ENCODE data around the gene STK32B. TPM values are rescaled to one million over a fixed set of nuclear protein-coding genes. Genes with fewer than 3 reads are reported as not detected.

The STK32B gene
- total and polyA plus RNA-seq, 8 donors, result 0.61 to 5.5 (median 3.1) TPM

DNA sequence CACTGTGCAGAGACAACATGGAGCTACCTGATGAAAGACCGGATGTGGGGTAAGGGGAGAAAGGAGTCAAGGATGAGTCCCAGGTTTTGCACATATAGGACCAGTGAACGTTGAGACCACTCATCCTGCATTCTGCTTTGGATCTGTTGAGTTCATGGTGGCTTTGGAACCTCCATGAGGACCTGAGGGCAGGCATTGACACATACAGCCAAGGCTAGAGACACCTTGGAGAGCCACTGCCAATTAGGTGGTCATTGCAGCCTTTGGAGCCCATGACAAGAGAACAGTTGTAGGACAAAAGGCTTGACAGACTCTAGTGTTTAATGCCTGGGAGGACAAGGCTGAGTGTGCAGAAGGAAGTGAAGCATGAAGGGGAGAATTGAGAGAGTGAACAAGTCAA is 87.9 kb downstream of the STK32B start:
- Histone ChIP-seq H3K4me1 (peaks cover 3 to 23% (median 16%) of the 10 kb centered on the region in 4 donors), H3K4me3 (no peak overlapping the region), H3K27me3 (no peaks in the 10 kb centered on the region), H3K27ac (peak overlapping the region in 1 of 5 donors; percentile 79), H3K36me3 (no peaks in the 10 kb centered on the region), H3K9me3 (no peaks in the 10 kb centered on the region)
- intact Hi-C loops (cut with DNase I; ENCODE audit: low total_unique reads), result no loop called here
- 82 to 90% (median 87%) methylated on average over 2 of the region's 2 CpGs for WGBS, 5 donors
- no peak for DNase-seq
- TF ChIP-seq EP300 (IDR thresholded peaks at IDR 0.05), result no peak
- TF ChIP-seq, protein P1, sequence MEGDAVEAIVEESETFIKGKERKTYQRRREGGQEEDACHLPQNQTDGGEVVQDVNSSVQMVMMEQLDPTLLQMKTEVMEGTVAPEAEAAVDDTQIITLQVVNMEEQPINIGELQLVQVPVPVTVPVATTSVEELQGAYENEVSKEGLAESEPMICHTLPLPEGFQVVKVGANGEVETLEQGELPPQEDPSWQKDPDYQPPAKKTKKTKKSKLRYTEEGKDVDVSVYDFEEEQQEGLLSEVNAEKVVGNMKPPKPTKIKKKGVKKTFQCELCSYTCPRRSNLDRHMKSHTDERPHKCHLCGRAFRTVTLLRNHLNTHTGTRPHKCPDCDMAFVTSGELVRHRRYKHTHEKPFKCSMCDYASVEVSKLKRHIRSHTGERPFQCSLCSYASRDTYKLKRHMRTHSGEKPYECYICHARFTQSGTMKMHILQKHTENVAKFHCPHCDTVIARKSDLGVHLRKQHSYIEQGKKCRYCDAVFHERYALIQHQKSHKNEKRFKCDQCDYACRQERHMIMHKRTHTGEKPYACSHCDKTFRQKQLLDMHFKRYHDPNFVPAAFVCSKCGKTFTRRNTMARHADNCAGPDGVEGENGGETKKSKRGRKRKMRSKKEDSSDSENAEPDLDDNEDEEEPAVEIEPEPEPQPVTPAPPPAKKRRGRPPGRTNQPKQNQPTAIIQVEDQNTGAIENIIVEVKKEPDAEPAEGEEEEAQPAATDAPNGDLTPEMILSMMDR (IDR thresholded peaks at IDR 0.05), result no peak
- TF ChIP-seq POLR2A (IDR thresholded peaks at IDR 0.05), result no peak
- no peak for TF ChIP-seq POLR2AphosphoS5 (IDR thresholded peaks at IDR 0.05)

DNA sequence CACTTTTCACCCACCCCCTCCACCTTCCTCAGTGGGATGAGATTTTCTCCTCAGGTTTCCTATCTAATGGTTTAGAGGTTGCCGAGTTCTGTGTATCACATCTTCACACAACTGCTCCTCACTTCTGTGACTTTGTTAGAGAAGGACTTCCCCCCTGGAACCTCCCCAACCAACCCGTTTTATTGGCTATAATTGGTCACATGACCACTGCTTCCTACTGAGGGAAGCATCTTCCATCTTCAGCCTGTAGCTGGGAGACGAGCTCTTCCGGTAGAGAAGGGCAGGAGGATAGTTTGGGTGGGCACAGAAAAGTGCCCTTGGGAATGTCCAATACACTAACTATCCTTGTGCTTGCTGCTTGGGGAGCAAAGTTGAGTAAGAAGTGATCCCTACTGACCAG is 90.5 kb downstream of the STK32B start:
- WGBS, 5 donors, result 86 to 96% (median 90%) methylated on average over 4 of the region's 4 CpGs
- intact Hi-C loops (cut with DNase I; ENCODE audit: low total_unique reads), result loop anchor here (5.0 kb wide), 2 partner anchors 90 to 150 kb away; partner anchors contain the start of gene STK32B
- no peak for DNase-seq
- Histone ChIP-seq H3K4me3 (no peak overlapping the region), H3K27me3 (no peaks in the 10 kb centered on the region), H3K36me3 (no peaks in the 10 kb centered on the region), H3K27ac (no peak overlapping the region), H3K4me1 (peaks cover 3 to 24% (median 14%) of the 10 kb centered on the region in 4 donors), H3K9me3 (no peaks in the 10 kb centered on the region)
- TF ChIP-seq POLR2AphosphoS5 (IDR thresholded peaks at IDR 0.05) (no peak), EP300 (IDR thresholded peaks at IDR 0.05) (no peak), POLR2A (IDR thresholded peaks at IDR 0.05) (no peak)
- TF ChIP-seq, protein P1 (IDR thresholded peaks at IDR 0.05), result no peak

DNA sequence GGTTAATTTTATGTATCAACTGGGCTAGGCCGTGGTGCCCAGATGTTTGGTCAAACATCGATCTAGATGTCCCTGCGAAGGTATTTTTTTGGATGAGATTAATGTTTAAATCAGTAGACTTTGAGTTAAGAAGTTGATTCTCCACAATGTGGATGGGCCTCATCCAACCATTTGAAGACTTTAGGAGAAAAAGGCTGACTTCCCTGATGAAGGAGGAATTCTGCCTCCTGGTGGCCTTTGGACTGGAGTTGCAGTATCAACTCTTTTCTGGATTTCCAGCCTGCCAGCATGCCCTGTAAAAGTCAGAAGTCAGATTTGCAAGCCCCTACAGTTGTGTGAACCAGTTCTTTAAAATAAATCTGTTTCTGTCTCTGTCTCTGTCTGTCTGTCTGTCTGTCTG is 91.4 kb downstream of the STK32B start:
- DNase-seq, result peak; percentile 61 to 66
- H3K4me1 ChIP-seq, result peaks cover 0 to 16% (median 9%) of the 10 kb centered on the region in 4 donors
- H3K4me3 ChIP-seq, result no peak overlapping the region
- no peaks in the 10 kb centered on the region for H3K27me3 ChIP-seq
- WGBS, 5 donors, result 79 to 89% (median 85%) methylated on average over 3 of the region's 3 CpGs
- no peaks in the 10 kb centered on the region for H3K36me3 ChIP-seq
- no peak overlapping the region for H3K27ac ChIP-seq
- TF ChIP-seq, protein P1 (IDR thresholded peaks at IDR 0.05), result peak in 5 of 7 experiments; percentile 40 to 70 (median 44)
- no peak for TF ChIP-seq POLR2A (IDR thresholded peaks at IDR 0.05)
- intact Hi-C loops (cut with DNase I; ENCODE audit: low total_unique reads), result loop anchor here (5.0 kb wide), 2 partner anchors 90 to 150 kb away; partner anchors contain the start of gene STK32B
- no peaks in the 10 kb centered on the region for H3K9me3 ChIP-seq

DNA sequence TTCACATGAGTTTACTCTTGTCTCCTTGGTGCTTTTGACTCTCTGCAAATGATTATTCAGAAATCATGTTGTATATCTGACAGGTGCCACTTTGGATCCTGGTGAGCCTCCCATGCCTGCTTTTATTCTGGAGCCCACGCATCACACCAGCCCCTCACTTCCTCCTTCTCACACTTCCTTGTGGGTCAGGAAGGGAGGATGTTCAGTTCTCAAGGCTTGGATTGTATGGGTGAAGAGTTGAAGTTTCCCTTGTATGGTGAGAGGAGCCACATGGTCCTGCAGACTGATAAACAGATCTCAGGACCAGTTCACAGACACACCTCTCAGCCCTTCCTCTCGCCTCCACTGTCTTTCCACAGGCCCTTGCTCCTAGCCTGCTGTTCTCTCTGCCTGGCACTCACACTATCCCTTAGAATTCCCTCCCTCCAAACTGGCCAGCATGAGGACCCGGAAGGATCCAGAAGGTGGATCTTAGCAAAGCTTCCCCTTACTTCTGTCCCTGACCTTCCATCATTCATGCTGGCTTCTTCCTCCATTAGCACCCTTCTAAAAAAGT is 92.1 kb downstream of the STK32B start:
- Histone ChIP-seq H3K27ac (no peak overlapping the region), H3K27me3 (no peaks in the 10 kb centered on the region), H3K4me3 (no peak overlapping the region), H3K4me1 (peaks cover 0 to 10% (median 4%) of the 10 kb centered on the region in 4 donors), H3K9me3 (no peaks in the 10 kb centered on the region), H3K36me3 (no peaks in the 10 kb centered on the region)
- 76 to 94% (median 86%) methylated on average over 3 of the region's 3 CpGs for WGBS, 5 donors
- TF ChIP-seq POLR2AphosphoS5 (IDR thresholded peaks at IDR 0.05) (no peak), EP300 (IDR thresholded peaks at IDR 0.05) (no peak), POLR2A (IDR thresholded peaks at IDR 0.05) (no peak)
- TF ChIP-seq, protein P1 (IDR thresholded peaks at IDR 0.05), result no peak
- intact Hi-C loops (cut with DNase I; ENCODE audit: low total_unique reads), result loop anchor here (5.0 kb wide), 2 partner anchors 91 to 151 kb away; partner anchors contain the start of gene STK32B
- no peak for DNase-seq

Data from stomach (tissue), 9 donors.